DND-41 (cell line): ENCODE measurements around the gene TTLL5.

Experiments
- EZH2 ChIP-seq: IDR thresholded peaks from 3 replicates; pipeline ENCODE4 v1.6.1; 2012; ENCODE audit warnings: borderline replicate concordance, low read depth, mild to moderate bottlenecking, moderate library complexity, low read length, inconsistent platforms; ENCODE audit not compliant: severe bottlenecking
- TF ChIP-seq, protein P1 (sequence below): IDR thresholded peaks from 2 replicates; pipeline ENCODE4 v1.5.1; 2012; ENCODE audit warnings: borderline replicate concordance, low read length, moderate library complexity, mild to moderate bottlenecking; ENCODE audit not compliant: poor library complexity, severe bottlenecking; ENCODE audit errors: extremely low read depth

DNA sequence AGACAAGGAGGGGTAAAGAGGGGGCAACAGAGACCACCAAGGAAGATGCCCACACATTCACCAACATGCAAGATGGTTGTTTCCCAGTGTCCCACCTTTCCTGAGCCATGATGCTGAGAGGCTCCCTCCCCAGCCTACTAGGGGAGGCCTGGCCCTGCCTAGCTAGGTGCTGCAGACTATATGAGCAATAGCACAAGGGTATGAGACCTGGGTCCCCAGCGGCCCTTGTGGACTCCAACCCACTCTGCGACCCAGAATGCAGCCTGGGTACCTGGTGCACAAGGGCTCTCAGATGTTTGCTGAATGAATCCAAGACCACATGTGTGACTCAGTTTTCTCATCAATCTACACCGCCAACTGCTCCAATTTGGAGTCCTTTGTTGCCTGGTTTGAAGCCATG is 306.8 kb downstream of the TTLL5 start:
- TF ChIP-seq, protein P1, sequence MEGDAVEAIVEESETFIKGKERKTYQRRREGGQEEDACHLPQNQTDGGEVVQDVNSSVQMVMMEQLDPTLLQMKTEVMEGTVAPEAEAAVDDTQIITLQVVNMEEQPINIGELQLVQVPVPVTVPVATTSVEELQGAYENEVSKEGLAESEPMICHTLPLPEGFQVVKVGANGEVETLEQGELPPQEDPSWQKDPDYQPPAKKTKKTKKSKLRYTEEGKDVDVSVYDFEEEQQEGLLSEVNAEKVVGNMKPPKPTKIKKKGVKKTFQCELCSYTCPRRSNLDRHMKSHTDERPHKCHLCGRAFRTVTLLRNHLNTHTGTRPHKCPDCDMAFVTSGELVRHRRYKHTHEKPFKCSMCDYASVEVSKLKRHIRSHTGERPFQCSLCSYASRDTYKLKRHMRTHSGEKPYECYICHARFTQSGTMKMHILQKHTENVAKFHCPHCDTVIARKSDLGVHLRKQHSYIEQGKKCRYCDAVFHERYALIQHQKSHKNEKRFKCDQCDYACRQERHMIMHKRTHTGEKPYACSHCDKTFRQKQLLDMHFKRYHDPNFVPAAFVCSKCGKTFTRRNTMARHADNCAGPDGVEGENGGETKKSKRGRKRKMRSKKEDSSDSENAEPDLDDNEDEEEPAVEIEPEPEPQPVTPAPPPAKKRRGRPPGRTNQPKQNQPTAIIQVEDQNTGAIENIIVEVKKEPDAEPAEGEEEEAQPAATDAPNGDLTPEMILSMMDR, result no peak
- no peak for TF ChIP-seq EZH2
